ENCODE results near the gene INSR.

The INSR gene

GRCh38 chr19:7098701-7099596, 195.3 kb downstream of the INSR start:
- ChIA-PET CTCF (interaction anchor here (0.6 to 1.3 kb wide), 6 partner anchors 29 to 700 kb away, joined by 3 to 13 read pairs (median 5); no protein-coding TSS in a partner anchor), POLR2A (interaction anchor here (0.6 to 1.5 kb wide), 38 partner anchors 10 to 599 kb away, joined by 3 to 31 read pairs (median 3); partner anchors contain the start of genes ARHGEF18, INSR, MCOLN1 and TRAPPC5)
- peak; percentile 91 for DNase-seq (ENCODE audit: extremely low spot score)
- TF ChIP-seq, protein P1, sequence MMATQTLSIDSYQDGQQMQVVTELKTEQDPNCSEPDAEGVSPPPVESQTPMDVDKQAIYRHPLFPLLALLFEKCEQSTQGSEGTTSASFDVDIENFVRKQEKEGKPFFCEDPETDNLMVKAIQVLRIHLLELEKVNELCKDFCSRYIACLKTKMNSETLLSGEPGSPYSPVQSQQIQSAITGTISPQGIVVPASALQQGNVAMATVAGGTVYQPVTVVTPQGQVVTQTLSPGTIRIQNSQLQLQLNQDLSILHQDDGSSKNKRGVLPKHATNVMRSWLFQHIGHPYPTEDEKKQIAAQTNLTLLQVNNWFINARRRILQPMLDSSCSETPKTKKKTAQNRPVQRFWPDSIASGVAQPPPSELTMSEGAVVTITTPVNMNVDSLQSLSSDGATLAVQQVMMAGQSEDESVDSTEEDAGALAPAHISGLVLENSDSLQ (IDR thresholded peaks at IDR 0.05), result peak; percentile 61
- peak; percentile 88 for TF ChIP-seq L3MBTL2 (conservative IDR thresholded peaks at IDR 0.05)
- no peak for TF ChIP-seq CTBP1 (IDR thresholded peaks at IDR 0.05; ENCODE audit: borderline replicate concordance)

- no peak for TF ChIP-seq NFRKB (IDR thresholded peaks at IDR 0.05)
- no peak for TF ChIP-seq ZNF384 (IDR thresholded peaks at IDR 0.05)
- TF ChIP-seq ARNT (IDR thresholded peaks at IDR 0.05), result no peak
- TF ChIP-seq CTBP1 (IDR thresholded peaks at IDR 0.05; ENCODE audit: borderline replicate concordance), result no peak
- TF ChIP-seq ELF4 (IDR thresholded peaks at IDR 0.05), result no peak
- TF ChIP-seq FOXM1 (IDR thresholded peaks at IDR 0.05; ENCODE audit: borderline replicate concordance), result no peak
- TF ChIP-seq FOXK2 (IDR thresholded peaks at IDR 0.05), result no peak
- TF ChIP-seq, protein P1 (IDR thresholded peaks at IDR 0.05), result no peak
- no peak for TF ChIP-seq FOXA1 (IDR thresholded peaks at IDR 0.05)
- no peak for TF ChIP-seq L3MBTL2 (conservative IDR thresholded peaks at IDR 0.05)
- no peak for TF ChIP-seq SP1 (IDR thresholded peaks at IDR 0.05)
- no peak for TF ChIP-seq HDGF (IDR thresholded peaks at IDR 0.05; ENCODE audit: borderline replicate concordance)
- TF ChIP-seq SUZ12 (IDR thresholded peaks at IDR 0.05), result no peak
- ChIA-PET CTCF (no interaction called here), POLR2A (interaction anchor here (1.2 kb wide), 1 partner anchor 28 kb away, joined by 4 read pairs; the partner anchor contains the start of gene ZNF557)
- no peak for DNase-seq (ENCODE audit: extremely low spot score)
These were observed 196.1 kb downstream of the INSR start for GRCh38 chr19:7098096-7098495.

DNA sequence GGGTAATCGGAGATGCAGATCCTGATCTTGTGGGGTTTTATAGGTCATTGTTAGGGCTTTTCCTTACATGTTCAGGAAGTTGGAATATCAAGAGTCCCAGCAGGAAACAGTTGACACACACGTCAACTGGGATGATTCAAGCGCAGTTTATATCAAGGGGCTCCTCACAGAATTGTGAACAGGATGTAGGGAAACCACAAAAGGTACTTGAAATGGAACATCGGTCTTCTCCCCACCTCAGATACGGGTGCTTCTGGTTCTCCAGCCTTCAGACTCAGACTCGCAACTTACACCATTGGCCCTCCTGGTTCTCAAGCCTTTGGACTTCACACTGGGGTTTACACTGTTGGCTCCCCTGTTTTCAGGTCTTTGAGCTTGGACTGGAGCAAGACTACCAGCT, 205.2 kb downstream of the INSR start:
- TF ChIP-seq FOXA1 (IDR thresholded peaks at IDR 0.05) (no peak), SP1 (IDR thresholded peaks at IDR 0.05) (no peak), FOXM1 (IDR thresholded peaks at IDR 0.05; ENCODE audit: borderline replicate concordance) (no peak), TARDBP (IDR thresholded peaks at IDR 0.05) (no peak), ZNF384 (IDR thresholded peaks at IDR 0.05) (no peak), HDGF (IDR thresholded peaks at IDR 0.05; ENCODE audit: borderline replicate concordance) (no peak)
- ChIA-PET CTCF (no interaction called here), POLR2A (interaction anchor here (1.1 kb wide), 1 partner anchor 10 kb away, joined by 3 read pairs; no protein-coding TSS in a partner anchor)
- no peak for DNase-seq (ENCODE audit: extremely low spot score)

GRCh38 chr19:7083076-7083956, 210.9 kb downstream of the INSR start:
- CTCF ChIA-PET, result interaction anchor here (0.6 kb wide), 1 partner anchor 11 kb away, joined by 3 read pairs; no protein-coding TSS in a partner anchor
- POLR2A ChIA-PET, result interaction anchor here (2.5 kb wide), 1 partner anchor 14 kb away, joined by 8 read pairs; the partner anchor contains the start of gene ZNF557
- no peak for DNase-seq (ENCODE audit: extremely low spot score)
- TF ChIP-seq L3MBTL2 (conservative IDR thresholded peaks at IDR 0.05), result 0 out of 2 replicates have a peak, but pooled peaks have one; percentile 10
- no peak for TF ChIP-seq NFRKB (IDR thresholded peaks at IDR 0.05)

- DNase-seq (ENCODE audit: extremely low spot score), result no peak
- TF ChIP-seq SP1 (IDR thresholded peaks at IDR 0.05) (no peak), FOXA1 (IDR thresholded peaks at IDR 0.05) (no peak), L3MBTL2 (conservative IDR thresholded peaks at IDR 0.05) (no peak), BHLHE40 (IDR thresholded peaks at IDR 0.05; ENCODE audit: borderline replicate concordance) (no peak), LEF1 (IDR thresholded peaks at IDR 0.05; ENCODE audit: borderline replicate concordance) (no peak), HDGF (IDR thresholded peaks at IDR 0.05; ENCODE audit: borderline replicate concordance) (no peak), TARDBP (IDR thresholded peaks at IDR 0.05) (no peak), SUZ12 (IDR thresholded peaks at IDR 0.05) (no peak), FOXM1 (IDR thresholded peaks at IDR 0.05; ENCODE audit: borderline replicate concordance) (no peak), CTBP1 (IDR thresholded peaks at IDR 0.05; ENCODE audit: borderline replicate concordance) (no peak), ZNF384 (IDR thresholded peaks at IDR 0.05) (no peak), NFRKB (IDR thresholded peaks at IDR 0.05) (no peak), ARNT (IDR thresholded peaks at IDR 0.05) (no peak), ELF4 (IDR thresholded peaks at IDR 0.05) (no peak)
- TF ChIP-seq, protein P1 (IDR thresholded peaks at IDR 0.05), result no peak
- POLR2A ChIA-PET, result no interaction called here
- CTCF ChIA-PET, result no interaction called here
These were observed 216.2 kb downstream of the INSR start for GRCh38 chr19:7078008-7078407.
